Fibroblast of skin of right quadriceps (primary cell): ENCODE results near the gene COLGALT1.

ENCODE experiments used
- DNase-seq: peaks from one replicate; pipeline ENCODE4 v3.0.0-alpha.2; 2013

Gene COLGALT1

DNA sequence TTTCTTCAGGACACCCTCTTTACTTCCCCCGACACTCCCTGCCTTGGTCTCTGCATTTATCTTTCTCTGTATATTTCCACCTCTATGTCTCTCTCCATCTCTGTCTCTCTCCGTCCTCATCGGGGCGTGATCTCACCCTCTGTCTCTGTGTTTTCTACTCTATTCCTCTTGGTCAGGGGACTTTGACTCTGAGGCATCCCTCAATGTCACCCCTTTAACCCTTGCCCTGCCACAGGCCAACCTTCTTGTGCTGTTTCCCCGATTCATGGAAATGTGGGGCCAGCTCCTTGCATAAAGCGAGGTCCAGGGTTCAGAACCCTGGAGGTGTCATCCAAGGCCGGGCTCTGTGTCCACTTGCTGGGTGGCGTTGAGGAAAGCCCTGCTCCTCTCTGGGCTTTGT is 46.8 kb downstream of the COLGALT1 start:
- DNase-seq, result no peak

DNA sequence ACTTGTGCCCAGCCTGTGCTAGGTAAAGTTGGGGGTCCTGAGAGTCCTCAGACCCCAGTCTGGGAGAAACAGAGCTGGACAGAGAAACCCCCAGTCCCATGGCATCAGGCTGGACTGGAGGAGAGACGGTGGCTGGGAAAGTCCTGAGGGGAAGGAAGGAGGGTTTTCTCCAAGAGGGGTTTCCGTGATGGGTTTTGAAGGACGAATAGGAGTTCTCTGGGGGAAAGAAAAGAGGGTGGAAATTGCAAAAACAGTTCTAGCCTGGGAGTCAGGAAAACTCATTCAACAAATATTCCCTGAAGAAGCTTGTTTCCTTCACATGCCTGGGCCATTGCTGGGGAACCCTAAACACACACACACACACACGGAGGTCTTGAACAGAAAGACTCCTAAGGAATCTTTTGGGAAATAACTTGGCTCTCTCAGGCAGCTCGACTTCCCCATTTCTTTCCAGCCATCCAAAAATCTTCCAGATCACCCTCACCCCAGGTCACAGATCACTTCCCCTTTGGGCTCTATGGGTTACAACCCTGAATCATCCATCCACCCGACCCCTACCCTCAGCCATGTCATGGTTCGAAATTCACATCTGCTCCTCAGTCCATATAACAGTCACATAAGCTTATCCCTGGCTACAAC is 47.5 kb downstream of the COLGALT1 start:
- DNase-seq, result no peak

DNA sequence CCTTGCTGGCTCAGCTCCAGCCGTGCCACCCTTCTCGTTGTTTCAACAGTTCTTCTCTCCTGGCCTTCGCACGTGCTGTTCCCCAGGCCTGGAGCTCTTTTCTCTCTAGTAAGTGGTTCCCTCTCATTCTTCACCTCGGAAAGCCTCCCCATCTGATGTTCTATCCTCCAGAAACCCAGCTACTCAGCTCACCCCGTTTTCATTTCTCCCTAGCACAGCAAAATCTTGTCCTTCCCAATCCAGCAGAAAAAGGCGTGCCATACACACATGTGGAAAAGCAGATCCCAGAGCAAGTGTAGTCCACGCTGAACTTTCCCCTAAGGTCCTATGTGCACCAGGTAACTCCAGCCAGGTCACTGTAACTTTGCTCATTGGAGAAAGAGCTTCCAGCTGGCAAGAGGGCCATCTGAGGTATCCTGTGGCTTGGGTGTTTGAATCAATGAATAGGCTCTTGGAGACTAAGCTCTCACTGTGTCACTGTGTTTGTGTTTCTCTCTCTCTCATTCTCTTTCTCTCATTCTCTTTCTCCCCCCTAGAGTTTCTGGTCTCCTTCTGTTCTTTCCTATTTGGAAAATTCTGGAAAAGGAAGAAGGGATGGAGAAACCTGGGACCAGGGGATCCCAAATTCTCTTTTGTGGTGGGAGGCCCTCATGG is 49.0 kb downstream of the COLGALT1 start:
- DNase-seq, result no peak

DNA sequence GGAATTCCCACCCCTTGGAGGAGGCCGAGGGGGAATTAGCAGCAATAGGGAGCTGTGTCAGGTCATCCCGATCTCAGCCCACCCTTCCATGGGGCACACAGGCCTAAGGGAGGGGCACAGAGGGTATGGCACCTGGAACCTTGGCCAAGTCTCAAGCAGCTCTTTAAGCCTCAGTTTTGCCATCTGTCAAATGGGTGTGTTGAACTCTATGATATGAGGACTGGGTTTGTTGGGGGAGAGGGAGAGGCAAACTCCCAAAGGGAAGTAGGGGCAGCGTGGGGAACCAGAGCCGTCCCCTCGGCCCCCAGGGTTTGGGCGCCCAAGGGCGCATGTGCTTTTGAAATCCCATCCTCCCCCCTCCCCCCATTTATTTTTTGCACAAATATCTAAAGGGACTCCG is 49.7 kb downstream of the COLGALT1 start:
- DNase-seq, result no peak

DNA sequence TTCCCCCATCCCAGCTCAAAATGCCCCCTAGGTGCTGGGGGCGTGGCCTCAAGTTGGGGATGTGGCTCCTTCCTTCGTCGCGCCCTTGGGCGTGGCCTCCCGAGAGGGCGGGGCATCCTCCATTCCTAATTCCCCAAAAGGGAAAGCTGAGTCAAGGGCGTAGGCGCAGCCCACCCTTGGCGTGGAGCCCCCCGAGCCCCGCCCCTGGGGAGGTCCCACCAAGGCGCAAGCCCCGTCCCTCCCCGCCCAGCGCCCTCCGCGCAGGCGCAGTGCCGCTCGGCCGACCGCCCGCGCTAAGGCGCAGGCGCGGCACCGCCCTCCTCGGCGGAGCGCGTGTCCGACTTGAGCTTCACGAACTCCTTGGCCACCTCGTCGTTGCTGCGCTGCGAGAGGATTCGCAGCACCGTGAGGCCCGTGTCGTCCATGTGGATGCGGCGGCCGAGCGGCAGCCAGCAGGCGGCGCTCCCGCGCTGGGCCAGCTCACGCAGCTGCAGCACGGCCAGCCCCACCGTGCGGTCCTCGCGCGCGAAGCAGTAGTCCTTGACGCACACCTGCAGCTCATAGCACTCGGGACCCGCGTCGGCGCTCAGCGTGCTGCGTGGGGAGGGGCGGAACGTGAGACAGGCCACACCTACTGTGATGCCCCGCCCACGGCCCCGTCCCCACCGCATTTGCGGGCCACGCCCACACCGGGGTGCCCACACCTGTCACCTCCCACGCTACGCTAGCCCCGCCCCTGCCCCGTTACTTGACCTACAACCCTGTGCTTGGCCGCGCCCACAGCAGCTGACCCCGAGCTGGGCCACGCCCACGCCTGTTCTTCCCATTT is 50.5 kb downstream of the COLGALT1 start:
- DNase-seq, result peak; percentile 86

DNA sequence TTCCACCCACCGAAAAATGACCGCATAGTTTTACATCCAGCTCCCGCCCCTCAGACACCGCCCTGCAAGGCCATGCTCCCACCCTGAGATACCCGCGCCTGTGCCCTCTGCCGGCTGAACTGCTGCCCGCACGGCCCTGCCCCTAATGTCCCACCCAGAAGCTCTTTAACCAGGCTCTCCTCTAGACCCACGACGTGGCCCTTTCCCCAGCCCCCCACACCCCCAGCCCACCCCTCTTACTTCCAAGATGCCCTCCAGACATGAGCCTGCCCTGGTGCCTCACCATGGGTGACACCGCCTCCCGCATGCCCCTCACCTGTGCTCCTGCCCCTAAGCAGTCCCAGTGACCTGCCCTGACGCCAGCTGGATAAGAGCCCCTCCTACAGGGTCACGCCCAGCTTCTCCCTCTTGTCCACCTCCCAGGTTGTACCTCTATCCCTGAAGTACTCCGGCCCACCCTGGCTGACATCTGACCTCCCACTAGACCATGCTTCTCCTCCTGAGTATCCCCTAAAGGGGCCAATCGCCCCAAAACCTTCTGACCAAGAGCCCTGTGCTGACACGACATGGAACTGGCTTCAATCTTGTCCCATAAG is 51.2 kb downstream of the COLGALT1 start:
- no peak for DNase-seq

DNA sequence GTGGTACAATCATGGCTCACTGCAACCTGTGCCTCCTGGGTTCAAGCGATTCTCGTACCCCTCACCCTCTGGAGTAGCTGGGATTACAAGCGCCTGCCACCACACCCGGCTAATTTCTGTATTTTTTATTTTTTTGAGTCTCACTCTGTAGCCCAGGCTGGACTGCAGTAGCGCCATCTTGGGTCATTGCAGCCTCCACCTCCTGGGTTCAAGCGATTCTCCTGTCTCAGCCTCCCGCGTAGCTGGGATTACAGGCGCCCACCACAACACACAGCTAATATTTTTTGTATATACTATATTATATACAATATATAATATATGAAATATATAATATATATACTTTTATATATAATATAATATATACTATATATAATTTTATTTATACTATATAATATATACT is 52.5 kb downstream of the COLGALT1 start:
- no peak for DNase-seq

DNA sequence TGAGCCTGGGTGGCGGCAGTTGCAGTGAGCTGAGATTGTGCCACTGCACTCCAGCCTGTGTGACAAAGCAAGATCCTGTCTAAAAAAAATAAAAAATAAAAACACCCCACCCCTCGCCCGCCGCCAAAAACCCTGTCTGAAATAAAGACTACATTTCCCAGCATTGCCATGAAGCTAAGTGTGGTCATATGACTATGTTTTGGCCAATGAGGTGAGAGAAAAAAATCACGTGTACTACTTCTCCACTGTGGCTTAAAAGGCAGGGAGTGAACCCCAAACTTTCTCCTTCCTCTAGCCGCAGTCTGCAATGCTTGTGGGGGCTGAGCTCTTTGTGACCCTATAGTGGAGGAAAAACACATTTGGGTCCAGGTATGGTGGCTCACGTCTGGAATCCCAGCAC is 54.9 kb downstream of the COLGALT1 start:
- DNase-seq, result no peak

DNA sequence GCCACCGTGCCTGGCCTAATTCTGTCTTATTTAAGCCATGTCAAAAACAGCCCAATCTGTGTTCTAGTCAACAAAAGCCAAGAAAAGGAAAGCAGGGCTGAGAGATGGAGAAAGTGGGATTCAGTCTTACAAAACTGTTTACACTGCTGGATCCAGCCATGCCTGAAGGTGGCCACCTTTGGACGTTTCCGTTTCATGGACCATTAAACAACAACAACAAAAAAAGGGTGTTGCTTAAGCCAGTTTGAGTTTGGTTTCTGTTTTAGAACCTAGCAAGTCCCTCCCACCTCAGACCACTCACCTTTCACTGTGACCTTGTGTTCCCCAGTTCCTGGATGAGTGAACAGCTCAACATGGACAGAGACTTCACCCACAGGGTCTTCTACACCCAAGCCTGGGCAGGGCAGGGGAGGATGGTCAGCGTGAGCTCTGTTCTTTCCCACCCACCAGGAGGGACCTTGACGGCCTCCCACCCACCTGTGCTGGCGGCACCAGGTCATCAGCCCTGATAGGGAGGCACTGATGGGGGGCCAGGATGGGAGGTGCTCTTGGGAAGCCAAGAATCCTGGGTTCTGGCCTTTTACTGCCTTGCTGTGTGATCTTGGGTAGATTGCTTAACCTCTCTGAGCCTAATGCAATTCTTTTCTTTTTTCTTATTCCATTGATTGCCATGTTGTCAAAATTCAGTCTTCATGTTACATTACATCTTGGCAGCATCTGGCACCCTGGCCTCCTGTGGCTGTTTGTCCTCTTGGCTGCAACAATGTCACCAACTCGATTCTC is 56.2 kb downstream of the COLGALT1 start:
- no peak for DNase-seq

DNA sequence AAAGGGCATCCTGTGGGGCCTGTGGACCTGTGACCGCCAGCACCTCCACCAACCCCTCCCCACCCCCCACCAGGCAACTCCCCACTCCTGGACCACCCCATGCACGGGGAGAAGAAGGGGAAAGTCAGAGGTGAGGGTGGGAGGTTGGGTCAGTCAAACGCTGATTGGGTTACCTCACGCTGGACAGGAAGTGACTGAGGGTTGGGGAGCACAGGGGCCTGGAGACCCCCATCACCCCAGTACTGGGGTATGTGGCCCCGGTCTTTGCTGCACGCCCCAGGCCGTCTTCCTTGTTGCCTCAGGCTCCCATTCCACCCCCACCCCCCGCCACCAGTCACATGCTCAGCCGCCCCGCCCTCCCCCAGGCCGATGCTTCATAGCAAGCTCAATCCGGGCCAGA is 59.0 kb downstream of the COLGALT1 start:
- DNase-seq, result no peak

DNA sequence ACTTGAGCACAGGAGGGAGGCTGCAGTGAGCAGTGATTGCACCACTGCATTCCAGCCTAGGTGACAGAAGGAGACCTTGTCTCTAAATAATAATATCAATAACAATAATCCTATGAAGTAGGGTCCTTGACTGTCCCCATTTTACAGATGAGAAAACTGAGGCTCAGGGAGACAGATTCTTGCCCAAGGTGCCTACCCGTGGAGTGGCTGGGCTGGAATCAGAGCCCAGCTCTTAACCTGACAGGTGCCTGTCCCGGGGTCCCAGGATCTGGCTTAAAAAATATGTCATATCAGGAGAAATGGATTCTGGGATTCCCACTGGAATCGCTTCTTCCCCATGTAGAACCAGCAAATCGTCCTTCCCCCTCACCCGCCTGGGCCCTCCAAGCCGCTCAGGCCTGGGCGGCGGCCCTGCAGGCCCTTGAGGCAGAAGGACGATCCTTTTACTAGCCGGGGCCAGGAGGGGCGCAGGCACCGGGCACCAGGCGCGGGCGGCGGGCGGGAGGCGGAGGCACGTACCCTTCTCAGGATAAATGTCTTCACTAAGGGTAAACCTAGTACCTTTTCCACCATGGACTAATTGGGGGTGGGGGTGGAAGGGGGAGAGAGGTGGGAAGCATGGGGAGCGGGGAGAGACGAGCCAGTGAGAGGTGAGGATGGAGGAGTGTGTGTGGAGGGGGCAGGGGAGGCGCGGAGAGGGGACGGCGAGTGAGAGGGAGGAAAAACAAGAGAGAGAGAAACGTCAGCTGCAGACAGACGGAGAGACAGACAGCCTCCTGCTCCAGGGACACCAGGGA is 60.6 kb downstream of the COLGALT1 start:
- no peak for DNase-seq

DNA sequence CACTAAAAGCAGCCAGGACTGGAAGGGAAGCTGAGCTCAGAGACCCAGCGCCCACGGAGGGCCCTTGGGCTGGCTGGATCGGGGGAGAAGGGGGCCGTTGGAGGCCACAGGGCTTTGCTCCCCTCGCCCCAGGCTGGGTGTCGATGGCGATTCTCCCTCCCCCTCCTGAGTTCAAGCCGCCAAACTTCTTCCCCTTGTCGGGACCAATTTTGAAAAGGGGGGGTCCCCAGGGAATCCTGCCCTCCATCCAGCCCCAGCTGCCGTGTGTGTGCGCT is 61.2 kb downstream of the COLGALT1 start:
- no peak for DNase-seq

DNA sequence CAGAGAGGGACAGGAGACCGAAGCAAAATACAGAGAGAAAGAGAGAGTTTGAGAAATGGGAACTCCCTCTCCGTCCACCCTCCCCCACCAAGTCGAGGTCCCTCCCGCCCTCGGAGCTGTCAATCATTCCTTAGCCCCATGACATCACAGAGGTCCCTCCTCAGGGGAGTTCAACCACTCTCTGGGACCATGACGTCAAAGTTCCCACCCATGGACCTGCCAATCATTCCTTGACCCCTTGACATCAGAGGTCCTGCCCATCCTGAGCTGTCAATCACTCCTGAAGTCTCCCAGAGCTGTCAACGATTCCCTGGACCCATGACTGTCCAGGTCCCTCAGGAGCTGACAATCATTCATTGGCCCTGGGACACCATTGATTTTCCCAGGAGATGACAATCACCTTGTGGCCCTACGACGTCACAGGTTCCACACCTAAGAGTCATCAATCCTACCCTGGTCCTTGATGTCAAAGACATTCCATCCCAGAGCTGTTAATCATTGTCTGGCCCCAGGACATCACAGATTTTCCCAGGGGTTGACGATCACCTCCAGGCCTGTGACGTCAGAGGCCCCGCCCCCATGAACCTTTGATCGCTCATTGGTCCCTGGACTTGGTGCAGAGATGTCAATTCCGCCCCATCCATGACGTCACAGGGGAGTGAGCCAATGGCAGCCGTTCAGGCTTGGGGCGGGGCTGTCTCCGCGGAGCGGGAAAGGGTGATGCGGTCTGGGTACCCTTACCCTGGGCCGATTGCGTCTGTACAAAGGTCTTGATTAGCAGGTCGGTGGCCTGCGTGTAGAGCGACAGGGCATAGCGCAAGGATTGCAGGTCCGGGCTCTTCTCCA is 61.7 kb downstream of the COLGALT1 start:
- peak; percentile 6 for DNase-seq

DNA sequence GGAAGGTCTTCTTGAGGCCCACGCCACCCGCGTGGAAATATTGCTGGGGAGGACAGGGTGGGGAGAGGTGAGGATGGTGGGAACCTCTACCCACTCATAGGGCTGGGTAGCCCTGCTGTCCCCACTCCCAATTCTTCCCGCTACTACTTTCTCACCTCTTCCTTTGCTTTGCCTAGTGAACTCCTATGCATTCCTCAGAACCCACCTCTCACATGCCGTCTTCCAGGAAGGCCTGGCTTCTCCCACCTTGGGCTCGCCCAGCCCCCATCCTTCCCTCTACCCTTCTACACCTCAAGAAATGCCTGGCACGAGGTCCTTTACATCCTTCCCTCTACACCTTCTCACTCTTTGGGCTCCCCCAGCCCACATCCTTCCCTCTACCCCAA is 62.4 kb downstream of the COLGALT1 start:
- DNase-seq, result no peak

DNA sequence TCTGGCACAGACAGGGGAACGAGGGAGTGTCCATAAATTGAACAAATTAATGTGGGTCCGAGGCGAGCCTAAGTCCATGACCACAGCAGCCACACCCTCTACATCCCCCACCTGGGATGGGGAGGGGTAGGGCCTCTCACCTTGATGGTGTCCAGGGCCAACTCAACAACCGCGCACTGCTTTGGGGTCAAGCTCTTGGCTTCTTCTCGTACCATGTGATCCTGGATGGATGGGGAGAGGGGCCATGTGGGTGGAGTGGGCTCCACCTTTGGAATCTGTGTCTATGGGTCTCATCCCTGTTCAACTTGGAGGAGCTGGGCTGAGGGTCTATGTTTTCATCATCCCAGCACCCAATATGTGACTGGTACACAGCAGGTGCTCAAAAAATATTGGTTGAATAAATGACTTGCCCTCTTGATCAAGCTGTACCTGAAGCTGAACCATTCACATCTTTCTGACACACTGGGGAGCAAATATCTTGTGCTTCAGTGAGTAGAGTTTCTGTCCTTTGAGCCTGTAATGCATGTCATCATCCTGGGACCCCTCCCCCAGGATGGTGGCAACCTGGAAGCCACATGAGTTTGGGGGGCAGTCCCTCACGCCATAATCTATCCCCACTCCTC is 62.9 kb downstream of the COLGALT1 start:
- DNase-seq, result no peak

DNA sequence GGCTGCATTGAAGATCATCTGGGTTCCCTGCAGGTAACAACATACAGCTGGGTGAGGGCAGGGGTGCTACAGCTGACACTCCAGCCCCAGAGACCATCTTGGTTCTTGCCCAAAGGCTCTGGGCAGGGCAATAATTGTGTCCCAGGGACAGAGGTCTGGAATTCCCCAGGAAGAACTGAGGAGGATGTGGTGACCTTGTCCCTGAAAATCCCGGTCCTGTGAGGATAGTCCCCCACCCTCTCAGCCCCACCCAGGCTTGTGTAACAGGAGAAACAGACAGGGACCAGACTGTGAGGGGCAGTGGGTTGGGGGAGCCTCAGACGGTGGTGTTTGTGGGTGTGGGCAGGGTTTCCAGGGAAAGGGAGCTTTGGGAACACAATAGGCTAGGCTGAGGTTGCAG is 63.5 kb downstream of the COLGALT1 start:
- DNase-seq, result no peak

DNA sequence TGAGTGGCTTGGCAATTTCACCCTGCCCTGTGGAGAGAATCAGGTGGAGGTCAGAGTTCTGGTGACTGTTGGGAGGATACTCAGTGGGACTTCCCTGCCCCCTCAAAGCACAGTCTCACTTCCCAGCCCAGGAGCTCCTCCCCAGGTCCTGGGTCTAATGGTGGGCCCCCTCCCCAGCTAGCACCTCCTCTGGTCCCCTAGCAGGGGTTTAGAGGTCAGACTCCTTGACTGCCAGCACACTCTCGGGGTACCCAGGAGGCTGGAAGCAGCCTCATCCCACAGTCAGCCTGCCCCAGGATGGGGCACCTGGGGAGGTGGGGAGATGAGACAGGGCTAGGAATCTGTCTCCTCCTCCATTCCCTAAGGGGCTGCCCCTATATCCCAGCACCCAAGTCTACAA is 65.2 kb downstream of the COLGALT1 start:
- no peak for DNase-seq

DNA sequence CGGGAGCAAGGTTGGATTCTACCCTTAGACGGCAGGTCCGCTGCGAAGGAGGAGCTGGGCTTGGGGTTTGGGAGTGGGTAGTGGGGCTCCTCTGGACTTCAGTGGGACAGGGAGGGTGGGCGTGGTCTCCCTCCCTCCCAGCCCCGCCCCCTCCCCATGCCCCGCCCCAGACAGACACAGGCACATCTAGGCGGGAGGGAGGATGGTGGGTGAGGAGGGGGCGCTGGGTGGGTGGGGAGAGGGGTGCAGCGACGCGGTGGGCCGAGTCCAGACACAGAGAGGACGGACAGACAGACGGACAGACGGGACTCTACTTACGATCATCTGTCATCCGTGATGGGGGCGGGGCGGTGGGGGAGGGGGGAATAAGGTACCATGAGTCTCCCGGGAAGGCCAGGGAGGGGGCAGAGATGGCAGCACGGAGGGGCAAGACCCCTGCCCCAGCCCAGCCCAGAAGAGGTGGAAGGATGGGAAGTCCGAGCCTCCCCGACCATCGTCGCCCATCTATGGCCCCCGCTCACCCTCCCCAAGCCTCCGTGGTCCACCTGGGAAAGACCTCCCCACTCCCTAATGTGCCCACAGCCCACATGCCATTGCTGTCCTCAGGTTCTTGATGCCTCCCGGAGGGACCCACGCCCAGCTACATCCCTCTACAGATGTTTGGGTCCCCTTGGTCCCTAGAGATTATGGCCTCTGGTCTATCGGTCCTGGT is 67.9 kb downstream of the COLGALT1 start:
- no peak for DNase-seq

DNA sequence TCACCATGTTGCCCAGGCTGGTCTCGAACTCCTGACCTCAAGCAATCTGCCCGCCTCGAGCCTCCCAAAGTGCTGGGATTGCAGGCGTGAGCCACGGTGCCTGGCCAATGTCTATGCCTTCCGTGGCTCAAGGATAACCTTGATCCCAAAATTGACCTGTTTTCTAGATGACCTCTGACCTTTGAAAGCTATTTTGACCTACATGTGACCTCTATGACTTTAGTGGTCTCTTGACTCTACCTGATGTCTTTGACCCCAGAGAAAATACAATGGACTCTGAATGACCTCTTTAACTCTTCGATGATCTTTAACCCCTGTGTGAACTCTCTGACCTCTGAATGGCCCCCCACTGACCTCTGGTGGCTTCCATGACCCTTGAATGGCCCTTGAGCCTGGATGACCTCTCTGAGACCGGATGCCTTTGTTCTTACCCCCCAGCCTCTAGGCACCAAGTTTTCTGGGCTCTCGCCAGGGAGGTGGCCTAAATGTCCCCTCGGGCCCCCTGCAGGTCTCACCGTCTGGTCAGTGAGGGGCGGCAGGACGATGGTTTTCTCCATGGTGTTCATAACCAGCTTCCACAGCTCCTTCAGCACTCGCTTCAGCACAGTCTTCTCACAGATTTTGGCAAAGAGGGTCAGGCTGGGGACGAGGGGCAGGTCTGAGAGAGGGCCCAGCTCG is 69.0 kb downstream of the COLGALT1 start:
- DNase-seq, result no peak

DNA sequence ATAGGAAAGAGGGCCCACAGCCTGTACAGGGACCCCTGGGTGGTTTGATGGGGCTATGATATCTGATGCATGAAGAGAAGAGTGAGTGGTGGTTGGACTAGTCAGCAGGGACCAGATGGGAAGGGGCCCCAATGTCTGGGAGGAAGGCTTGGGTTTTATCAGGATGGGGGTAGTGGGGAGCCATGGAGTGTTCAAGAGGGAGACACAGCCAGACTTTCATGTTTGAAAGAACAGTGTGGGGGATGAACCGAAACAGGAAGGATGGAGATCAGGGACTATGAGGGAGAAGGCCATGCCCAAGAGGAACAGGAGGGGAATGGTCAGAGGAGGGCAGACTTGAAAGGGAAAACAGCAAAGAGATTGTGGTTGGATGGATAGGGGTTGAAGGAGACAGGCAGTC is 69.6 kb downstream of the COLGALT1 start:
- DNase-seq, result no peak
